ENCODE data around the gene FGD2.

DNA sequence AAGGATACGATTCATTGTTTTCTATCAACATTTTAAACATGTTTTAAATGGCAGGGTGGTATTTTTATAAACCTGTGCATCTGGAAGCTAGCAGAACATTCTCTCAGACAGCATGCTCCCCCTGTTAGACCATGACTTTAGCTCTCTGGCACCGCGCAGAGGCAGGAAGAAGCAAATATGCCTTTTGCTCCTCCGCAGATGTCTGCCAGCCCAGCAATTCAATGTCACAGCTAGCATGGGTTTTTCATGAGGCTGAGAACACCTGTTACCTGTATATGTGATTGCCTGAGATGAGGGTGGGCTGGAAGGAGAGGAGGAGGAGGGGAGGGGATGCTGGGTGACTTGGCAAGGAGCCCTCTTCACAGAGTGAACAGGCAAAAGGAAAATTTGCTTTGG lies 26.1 kb upstream of the FGD2 start:
- TF ChIP-seq RFX5 (IDR thresholded peaks at IDR 0.05; ENCODE audit: low read depth, low read length) (no peak), SMARCC2 (IDR thresholded peaks at IDR 0.05; ENCODE audit: low read depth) (no peak), MAFF (IDR thresholded peaks at IDR 0.05; ENCODE audit: low read length) (no peak), SMC3 (conservative IDR thresholded peaks at IDR 0.05; ENCODE audit: insufficient read depth, low read depth, low read length) (no peak), ELF4 (CRISPR knock-in tag; IDR thresholded peaks at IDR 0.05) (no peak), POLR2AphosphoS5 (IDR thresholded peaks at IDR 0.05; ENCODE audit: control insufficient read depth, insufficient read depth, low read depth, low read length) (no peak), FOXM1 (IDR thresholded peaks at IDR 0.05; ENCODE audit: low read depth) (no peak), FOXM1 (CRISPR knock-in tag; IDR thresholded peaks at IDR 0.05; ENCODE audit: low read depth) (no peak), KLF16 (IDR thresholded peaks at IDR 0.05) (no peak), CBX3 (IDR thresholded peaks at IDR 0.05; ENCODE audit: borderline replicate concordance in 1 of 2, low read length in 2 of 2) (no peak)
- TF ChIP-seq, protein P1, sequence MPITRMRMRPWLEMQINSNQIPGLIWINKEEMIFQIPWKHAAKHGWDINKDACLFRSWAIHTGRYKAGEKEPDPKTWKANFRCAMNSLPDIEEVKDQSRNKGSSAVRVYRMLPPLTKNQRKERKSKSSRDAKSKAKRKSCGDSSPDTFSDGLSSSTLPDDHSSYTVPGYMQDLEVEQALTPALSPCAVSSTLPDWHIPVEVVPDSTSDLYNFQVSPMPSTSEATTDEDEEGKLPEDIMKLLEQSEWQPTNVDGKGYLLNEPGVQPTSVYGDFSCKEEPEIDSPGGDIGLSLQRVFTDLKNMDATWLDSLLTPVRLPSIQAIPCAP (CRISPR knock-in tag; IDR thresholded peaks at IDR 0.05; ENCODE audit: borderline replicate concordance): no peak
- TF ChIP-seq, protein P2, sequence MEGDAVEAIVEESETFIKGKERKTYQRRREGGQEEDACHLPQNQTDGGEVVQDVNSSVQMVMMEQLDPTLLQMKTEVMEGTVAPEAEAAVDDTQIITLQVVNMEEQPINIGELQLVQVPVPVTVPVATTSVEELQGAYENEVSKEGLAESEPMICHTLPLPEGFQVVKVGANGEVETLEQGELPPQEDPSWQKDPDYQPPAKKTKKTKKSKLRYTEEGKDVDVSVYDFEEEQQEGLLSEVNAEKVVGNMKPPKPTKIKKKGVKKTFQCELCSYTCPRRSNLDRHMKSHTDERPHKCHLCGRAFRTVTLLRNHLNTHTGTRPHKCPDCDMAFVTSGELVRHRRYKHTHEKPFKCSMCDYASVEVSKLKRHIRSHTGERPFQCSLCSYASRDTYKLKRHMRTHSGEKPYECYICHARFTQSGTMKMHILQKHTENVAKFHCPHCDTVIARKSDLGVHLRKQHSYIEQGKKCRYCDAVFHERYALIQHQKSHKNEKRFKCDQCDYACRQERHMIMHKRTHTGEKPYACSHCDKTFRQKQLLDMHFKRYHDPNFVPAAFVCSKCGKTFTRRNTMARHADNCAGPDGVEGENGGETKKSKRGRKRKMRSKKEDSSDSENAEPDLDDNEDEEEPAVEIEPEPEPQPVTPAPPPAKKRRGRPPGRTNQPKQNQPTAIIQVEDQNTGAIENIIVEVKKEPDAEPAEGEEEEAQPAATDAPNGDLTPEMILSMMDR (IDR thresholded peaks at IDR 0.05 in 2 of 3, conservative IDR thresholded peaks at IDR 0.05 in 1 of 3; ENCODE audit: insufficient read depth in 2 of 3, low read depth in 1 of 3, low read length in 3 of 3): peak; percentile 17 to 46 (median 33); a peak in 2 of 6 replicates
- TF ChIP-seq, protein P3, sequence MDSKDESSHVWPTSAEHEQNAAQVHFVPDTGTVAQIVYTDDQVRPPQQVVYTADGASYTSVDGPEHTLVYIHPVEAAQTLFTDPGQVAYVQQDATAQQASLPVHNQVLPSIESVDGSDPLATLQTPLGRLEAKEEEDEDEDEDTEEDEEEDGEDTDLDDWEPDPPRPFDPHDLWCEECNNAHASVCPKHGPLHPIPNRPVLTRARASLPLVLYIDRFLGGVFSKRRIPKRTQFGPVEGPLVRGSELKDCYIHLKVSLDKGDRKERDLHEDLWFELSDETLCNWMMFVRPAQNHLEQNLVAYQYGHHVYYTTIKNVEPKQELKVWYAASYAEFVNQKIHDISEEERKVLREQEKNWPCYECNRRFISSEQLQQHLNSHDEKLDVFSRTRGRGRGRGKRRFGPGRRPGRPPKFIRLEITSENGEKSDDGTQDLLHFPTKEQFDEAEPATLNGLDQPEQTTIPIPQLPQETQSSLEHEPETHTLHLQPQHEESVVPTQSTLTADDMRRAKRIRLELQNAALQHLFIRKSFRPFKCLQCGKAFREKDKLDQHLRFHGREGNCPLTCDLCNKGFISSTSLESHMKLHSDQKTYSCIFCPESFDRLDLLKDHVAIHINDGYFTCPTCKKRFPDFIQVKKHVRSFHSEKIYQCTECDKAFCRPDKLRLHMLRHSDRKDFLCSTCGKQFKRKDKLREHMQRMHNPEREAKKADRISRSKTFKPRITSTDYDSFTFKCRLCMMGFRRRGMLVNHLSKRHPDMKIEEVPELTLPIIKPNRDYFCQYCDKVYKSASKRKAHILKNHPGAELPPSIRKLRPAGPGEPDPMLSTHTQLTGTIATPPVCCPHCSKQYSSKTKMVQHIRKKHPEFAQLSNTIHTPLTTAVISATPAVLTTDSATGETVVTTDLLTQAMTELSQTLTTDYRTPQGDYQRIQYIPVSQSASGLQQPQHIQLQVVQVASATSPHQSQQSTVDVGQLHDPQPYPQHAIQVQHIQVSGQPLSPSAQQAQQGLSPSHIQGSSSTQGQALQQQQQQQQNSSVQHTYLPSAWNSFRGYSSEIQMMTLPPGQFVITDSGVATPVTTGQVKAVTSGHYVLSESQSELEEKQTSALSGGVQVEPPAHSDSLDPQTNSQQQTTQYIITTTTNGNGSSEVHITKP (IDR thresholded peaks at IDR 0.05; ENCODE audit: partially characterized antibody): no peak
